ENCODE data around the gene TMCO4. TPM values are rescaled to one million over a fixed set of nuclear protein-coding genes. Genes with fewer than 3 reads are reported as not detected.
"Not testable (repeated sequence)": the region's sequence is repeated elsewhere in the genome, so short reads cannot be mapped to it uniquely, and the experiment has no call there.

TMCO4 gene
- total RNA-seq = 11.4 and 12.9 TPM in 2 replicates

DNA sequence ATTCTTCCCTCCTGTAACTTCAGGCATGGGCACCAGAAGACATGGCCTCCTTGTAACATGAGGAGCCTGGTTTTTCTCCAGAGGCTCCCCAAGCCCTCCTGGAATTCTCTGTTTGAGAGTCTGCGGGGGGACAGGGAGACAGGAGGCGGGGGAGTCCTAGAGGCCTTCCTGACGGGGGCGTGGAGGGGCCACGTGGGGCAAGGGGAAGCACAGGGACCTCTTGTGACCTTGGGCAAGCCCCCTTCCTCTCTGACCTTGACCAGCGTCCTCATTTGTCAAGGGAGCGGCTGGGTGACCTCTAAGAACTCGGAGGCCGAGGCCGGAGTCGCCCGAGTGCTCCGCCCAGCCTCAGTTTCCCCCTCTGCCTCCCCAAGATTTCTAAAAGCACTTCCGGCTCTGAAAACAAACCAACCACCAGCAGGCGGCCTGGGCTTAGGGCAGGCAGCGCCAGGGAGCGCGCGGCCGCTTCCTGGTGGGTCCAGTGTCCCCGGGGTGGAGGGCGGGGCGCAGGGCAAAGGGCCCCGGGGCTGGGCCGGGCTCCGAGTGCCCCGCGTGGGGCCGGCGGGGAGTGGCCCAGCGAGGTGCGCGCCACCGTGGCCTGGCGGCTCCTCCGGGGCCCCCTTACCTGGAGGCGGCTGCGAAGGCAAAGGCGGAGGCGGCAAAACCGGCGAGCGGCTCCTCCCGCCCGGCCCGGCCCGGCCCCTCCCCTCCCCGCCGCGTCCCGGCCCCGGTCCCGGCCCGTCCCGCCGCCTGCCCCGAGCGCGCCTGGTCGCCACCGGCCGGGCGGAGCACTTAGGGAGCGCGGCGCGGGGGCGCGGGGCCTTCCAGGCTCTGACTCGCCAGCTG is at the start of gene TMCO4:
TMCO4 (minus strand) TSS at position 687 of the 846 bp plus-strand sequence. CDS start 19,158 bp downstream, outside the sequence.
- no peak for DNase-seq (ENCODE audit: extremely low read depth, low read depth, low spot score)

DNA sequence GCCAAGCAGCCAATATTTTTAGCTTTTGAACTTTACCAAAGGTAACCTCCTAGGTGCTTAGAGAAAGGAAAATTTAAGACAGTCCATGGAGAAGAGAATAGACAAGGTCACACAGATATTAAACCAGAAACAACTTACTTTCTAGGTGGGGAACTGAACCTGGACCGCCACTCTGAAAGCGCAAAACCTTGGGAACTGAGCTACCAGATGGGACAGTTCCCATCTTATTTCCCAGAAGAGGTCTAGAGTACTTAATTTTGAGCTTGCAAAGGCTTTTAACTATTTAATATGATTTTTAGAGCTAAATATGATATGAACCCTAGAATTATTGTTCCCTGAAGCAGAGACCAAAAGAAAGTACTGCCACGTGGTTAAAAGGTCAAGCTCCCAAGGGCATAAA is 49.6 kb upstream of the TMCO4 start:
- DNase-seq (ENCODE audit: extremely low read depth, low read depth, low spot score) = not testable (repeated sequence)

DNA sequence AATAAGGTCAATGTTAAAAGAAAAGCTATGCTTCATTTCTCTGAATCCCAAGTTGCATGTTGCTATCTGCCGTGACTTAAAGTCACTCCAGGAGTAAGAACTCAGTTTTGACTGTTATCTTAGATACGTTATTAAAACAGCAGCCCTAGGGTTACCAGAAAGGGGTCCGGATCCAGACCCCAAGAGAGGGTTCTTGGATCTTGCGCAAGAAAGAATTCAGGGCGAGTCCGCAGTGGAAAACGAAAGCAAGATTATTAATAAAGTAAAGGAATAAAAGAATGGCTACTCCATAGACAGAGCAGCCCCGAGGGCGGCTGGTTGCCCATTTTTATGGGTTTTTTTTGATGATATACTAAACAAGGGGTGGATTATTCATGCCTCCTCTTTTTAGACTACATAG is 47.6 kb upstream of the TMCO4 start:
- not testable (repeated sequence) for DNase-seq (ENCODE audit: extremely low read depth, low read depth, low spot score)

DNA sequence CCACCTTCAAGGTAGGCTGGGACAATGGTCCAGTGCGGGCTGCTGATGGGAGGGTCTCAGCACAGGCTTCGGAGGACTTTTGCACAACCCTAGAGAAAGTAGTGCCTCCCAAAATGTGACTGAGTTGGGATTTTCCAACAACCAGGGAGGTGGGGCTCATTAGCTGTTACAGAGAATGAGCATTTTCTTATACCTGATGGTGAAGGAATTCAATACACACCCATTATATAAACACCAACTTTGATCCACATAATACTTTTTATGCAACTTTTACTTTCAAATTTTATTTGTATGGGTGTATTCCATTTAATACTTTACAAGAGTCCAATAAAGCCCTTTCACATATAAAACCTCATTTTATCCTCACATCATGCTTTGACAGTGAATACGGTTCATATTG is 46.6 kb upstream of the TMCO4 start:
- no peak for DNase-seq (ENCODE audit: extremely low read depth, low read depth, low spot score)

DNA sequence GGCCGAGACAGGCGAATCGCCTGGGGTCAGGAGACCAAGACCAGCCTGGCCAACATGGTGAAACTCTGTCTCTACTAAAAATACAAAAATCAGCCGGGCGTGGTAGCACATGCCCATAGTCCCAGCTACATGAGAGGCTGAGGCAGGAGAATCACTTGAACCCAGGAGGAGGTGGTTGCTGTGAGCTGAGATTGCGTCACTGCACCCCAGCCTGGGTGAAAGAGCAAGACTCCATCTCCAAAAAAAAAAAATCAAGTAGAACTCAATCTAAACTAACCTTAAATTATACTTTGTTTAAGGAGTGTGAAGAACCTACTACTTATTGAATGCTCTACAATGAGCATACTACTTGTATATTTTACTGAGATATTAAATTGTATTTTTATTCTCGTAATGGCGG is 45.8 kb upstream of the TMCO4 start:
- DNase-seq (ENCODE audit: extremely low read depth, low read depth, low spot score) = no peak

DNA sequence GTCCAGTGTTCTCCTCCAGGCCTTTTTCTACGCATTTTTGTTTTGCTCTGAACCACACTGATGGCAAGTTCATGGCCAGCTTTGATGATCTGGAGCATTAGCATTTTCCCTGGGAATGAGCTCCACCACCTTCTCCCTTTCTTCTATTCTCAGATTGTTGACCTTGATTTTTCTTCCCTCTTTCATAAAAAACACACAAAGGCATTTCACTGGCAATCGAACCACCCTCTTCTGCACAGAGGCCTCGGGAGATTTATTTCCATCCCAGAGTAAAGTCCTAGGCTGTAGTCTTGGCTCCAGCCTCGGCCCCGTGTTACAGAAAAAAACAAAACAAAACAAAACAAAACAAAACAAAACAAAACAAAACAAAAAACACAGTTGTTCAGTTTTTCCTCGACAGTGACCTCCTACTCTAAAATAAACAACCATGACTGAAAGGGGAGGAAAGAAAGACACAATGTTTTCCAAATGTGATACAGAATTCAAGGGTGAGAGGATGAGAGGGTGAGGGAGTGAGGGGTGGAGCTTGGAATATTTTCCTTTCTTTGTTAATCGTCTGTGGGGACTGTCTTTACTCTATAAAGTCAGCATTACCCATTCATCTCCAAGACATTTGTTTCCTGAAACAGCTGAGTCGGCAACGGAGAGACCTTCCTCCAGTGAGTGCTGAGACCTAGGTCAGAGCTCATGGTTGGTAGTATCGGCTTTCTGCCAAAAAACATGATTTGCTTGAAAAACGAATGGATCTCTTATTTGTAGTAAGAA is 45.2 kb upstream of the TMCO4 start:
- DNase-seq (ENCODE audit: extremely low read depth, low read depth, low spot score) = no peak

DNA sequence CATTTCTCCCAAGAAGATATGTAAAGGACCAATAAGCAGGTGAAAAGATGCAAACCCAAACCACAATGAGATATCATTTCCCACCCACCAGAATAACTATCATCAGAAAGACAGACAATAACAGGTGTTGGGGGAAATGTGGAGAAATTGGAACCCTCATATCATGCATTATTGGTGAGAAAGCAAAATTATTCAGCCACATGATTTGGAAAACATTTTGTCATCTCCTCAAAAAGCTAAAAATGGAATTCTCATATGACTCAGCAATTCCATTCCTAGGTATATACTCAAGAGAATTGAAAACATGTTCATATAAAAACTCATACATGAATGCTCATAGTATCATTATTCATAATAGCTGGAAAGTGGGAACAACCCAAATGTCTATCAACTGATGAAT is 40.5 kb upstream of the TMCO4 start:
- no peak for DNase-seq (ENCODE audit: extremely low read depth, low read depth, low spot score)

DNA sequence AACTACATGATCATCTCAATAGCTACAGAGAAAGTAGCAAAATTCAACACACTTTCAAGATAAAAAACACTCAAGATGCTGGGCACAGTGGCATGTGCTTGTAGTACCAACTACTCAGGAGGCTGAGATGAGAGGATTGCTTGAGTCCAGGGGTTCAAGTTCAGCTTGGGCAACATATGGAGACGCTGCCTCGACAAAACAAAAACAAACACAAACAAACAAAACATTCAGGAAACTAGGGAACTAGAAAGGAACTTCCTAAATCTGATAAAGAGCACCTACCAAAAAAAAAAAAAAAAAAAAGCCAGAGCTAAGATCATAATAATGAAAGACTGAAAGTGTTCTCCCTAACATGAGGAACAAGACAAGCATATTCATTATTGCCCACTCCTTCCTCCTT is 38.1 kb upstream of the TMCO4 start:
- DNase-seq (ENCODE audit: extremely low read depth, low read depth, low spot score) = no peak

DNA sequence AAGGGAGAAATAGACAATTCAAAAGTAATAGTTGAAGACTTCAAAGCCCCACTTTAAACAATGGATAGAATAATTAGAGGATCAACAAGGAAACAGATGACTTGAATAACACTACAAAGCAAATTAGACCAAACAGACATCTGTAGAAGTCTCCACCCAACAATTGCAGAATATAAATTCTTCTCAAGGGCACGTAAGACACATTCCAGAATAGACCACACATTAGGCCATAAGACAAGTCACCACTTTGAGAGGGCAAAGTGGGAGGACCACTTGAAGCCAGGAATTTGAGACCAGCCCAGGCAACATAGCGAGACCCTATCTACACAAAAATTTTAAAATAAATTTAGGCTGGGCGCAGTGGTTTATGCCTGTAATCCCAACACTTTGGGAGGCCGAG is 35.9 kb upstream of the TMCO4 start:
- DNase-seq (ENCODE audit: extremely low read depth, low read depth, low spot score) = no peak

DNA sequence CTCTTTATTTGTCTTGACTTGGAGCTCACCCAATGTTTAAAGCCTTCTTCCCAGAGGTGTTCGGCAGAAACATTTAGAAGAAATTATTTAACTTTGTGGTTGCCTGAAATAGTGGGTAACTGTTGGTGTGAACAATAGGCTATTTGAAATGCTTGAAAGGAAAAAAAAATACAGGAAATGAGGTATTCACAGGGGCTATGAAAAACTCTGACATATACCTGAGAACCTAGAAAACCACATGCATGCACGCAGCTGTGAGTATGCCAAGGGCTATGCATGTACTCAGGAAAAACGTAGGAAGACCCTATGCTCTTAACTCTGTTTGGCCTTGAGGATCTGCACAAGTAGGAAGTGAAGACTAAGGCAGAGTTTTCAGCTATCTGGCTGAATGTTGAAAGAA is 31.7 kb upstream of the TMCO4 start:
- DNase-seq (ENCODE audit: extremely low read depth, low read depth, low spot score) = no peak

DNA sequence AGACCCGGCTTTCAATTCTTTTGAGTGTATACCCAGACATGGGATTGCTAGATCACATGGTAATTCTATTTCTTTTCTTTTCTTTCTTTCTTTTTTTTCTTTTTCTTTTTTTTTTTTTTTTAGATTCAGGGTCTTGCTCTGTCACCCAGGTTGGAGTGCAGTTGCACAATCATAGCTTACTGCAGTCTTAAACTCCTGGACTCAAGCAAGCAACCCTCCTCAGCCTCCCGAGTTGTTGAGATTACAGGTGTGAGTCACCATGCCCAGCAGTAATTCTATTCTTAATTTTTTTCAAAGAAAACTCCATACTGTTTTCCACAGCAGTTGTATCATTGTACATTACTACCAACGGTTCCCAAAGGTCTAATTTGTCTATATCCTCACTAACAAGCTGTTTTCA is 28.8 kb upstream of the TMCO4 start:
- DNase-seq (ENCODE audit: extremely low read depth, low read depth, low spot score) = no peak

DNA sequence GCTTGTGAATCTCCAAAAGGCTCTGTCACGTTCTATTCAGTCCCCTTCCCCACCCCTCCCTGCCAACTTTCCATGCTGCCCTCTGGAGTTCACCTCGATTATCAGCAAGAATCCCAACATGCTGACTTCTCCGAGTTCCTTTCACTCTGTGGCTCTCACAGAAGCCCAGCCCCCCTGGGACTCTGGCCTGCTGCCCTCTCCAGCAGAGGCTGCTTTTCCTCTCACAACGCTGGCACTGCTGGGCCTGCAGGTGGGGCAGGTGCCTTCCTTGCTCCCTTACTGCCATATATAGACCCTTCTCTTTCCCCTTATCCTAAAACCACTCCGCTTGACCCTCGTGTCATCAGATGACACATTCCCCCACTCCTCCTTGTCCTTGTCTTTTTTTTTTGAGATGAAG is 25.6 kb upstream of the TMCO4 start:
- no peak for DNase-seq (ENCODE audit: extremely low read depth, low read depth, low spot score)

DNA sequence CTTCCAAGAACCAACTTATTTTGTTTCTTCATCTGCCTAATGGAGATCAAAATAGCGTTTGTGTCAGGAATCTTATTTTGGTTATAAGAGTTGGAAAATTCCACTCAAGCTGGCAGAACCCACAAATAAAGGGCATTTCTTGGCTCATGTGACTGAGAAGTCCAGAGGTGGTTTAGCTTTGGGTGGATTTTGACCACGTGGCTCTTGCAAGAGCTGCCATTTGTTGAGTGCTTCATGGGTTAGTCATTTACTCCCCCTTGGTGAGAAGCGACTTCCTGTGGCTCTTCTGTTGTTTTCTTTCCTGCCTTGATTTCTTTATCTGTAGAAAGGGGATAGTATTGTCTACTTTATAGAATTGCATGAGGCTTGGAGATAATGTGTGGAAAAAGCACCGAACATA is 24.8 kb upstream of the TMCO4 start:
- no peak for DNase-seq (ENCODE audit: extremely low read depth, low read depth, low spot score)

DNA sequence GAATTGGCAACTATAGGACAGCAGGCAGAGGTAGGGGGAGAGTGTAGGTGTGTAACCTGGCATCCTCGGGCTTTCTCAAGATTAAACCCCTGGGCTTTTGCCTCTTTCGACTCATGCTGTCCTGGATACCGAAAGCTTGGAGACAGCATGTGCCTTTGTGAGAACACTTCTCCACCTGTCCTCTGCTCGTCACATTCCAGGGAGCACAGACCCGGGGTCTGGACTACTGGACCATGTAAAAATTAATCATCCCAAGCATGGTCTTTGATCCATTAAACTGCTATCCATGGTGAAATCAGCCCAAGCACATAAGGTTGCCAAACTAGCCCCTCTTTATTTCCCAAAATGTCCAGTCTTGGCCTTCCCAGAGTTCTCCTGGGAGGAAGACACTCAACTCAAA is 24.3 kb upstream of the TMCO4 start:
- no peak for DNase-seq (ENCODE audit: extremely low read depth, low read depth, low spot score)

DNA sequence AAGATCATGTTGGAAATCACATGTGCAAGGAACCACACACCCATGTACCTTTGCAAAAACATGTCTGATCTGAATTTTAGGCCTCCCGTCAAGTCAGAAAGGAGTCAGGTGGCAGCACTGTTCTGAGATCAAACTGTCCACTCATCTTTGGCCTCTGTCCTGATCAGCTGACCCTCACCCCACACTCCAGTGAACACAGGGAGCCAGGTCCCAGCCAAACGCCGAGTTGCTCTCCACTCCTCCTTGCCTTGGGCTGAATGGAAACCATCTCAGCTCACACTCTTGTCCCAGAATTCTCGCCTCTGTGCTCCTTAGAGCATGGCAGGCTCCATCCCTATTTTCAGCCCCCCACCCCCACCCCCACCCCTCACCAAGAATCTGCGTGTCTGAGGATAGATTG is 20.0 kb upstream of the TMCO4 start:
- no peak for DNase-seq (ENCODE audit: extremely low read depth, low read depth, low spot score)

DNA sequence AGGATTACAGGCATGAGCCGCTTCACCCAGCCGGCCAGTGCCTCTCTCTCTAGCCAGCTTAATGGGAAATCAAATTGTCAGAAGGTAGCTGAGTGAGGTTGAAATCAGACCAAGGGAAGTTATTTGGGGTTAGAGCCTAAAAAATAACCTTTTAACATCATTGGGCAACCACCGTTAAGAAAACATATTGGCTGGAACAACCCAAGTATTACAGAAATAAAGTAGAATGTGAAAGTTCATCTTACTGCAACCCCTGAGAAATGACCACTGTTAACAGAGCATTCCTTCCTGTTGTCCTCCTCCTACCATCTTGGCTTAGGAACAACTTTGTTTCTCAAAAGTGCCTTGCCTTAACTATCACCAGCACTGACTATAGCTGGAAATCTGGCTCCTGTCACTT is 18.6 kb upstream of the TMCO4 start:
- DNase-seq (ENCODE audit: extremely low read depth, low read depth, low spot score) = no peak

DNA sequence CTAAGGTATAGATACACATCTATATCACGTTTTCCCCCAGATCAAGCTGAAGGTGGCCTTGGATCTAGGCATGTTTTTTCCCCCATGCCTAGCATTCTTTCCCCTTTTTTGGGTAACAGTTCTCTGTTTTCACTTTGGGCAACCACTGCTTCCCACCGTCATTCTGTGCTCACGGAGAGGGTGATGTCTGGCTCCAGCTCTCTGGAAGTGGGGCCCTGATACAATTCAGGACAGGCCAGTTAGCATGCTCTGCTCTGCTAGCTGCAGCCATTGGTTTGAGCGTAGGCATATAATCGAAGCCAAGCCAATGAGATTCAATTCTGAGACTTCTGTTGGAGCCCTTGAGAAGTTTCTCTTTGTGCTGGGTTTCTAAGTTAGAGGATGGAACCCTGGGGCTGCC is 17.4 kb upstream of the TMCO4 start:
- DNase-seq (ENCODE audit: extremely low read depth, low read depth, low spot score) = no peak

DNA sequence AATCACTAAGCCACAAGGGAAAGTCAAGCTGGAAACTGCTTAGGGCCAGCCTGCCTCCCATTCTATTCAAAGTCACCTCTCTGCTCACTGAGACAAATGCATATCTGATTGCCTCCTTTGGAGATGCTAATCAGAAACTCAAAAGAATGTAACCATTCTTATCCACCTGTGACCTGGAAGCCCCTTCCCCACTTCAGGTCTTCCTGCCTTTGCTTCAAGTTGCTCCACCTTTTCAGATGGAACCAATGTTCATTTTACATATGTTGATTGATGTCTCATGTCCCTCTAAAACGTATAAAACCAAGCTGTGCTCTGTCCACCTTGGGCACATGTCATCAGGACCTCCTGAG is 17.0 kb upstream of the TMCO4 start:
- DNase-seq (ENCODE audit: extremely low read depth, low read depth, low spot score) = not testable (repeated sequence)

DNA sequence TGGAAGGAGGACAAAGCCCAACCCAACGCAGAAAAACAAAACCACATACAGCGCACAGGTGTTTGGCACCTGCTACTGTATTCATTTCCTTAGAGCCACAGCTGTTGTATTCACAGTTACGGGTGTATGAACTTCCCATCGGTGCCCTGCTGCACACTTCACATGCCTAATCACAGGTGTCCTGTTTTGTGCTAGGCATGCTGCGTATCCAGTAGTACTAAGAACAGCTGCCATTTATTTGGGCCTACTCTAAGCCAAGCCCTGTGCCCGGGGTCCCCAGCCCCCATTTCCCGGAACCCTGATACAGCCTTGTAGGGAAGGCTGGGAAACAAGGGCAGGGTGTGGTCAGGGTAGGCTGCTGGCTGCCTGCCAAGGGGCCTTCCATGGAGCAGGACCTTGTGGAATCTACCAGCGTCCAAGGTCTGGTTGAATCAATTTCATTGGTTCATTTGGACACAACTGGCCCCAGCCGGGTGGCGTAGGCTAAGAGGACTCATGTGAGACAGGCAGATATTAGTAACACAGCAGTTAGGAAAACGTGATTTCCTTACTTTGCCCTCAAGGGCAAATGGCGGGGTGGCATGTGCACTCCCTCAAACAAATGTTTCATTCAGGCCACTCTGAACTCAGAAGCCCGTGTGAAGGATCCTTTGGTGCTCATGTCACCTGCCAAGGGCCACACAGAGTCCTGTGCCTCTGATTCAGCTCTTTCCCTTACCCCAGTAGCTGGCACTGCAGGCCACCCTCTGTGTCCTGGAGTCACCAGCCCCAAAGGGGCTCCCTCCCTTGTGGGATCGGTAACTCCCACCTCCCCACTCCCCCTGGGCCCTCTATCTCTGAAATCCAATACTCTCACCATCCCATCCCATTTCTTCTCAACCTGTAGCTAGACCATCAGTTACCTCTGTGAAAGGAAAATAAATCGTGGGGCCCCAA is 16.4 kb upstream of the TMCO4 start:
- no peak for DNase-seq (ENCODE audit: extremely low read depth, low read depth, low spot score)

DNA sequence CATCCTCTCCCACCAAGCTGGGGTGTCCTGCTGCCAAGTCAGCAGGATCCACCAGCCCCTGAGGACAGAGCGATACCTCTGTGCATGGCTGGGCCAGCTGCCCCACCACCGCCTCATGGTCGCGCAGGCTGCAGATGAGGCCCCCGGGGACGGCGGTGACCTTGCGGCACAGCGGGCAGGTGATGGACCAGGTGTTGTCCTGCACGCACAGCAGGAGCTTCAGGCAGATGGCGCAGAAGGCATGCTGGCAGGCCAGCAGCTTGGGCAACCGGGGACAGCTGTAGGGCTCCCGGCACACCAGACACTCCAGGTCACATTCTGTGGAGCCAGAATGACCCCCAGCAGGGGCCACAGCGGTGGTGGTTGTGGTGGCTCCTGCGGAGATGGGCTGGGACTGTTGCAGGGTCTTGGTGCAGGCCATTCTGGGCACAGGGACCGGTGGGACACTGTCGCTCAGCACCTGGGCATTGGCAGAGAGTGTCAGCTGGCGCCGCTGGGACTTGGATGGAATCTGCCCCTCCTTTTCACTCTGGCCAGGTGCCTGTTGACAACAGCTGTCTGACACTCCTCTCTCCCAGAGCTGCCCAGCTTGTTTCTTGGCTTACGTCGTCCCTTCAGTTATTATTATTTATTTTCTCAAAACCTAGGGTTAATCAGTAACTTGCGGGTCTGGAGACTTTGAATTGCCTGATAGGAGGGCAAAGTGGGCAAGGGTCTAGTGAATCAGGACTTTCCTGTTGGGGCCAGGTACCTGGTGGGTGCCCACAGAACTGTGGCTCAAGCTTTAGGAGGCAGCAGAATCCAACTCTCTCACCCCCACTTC is 15.2 kb upstream of the TMCO4 start, which contains the start of gene RNF186:
RNF186 (minus strand) TSS at position 603 of the 823 bp plus-strand sequence; CDS start at position 421, 182 bp downstream.
- no peak for DNase-seq (ENCODE audit: extremely low read depth, low read depth, low spot score)
